Measurements from ENCODE around the gene ENSA.
A peak's percentile ranks its signal among the peaks of the same experiment; 100 is the strongest.
"Not testable (repeated sequence)": the region's sequence is repeated elsewhere in the genome, so short reads cannot be mapped to it uniquely, and the experiment has no call there.

ENSA gene

GRCh38 chr1:150610576-150610975 is 18.8 kb downstream of the ENSA start:
- DNase-seq (ENCODE audit: insufficient read length, low spot score): no peak
- FAIRE-seq: no peak
- no peak for TF ChIP-seq POLR2A (IDR thresholded peaks at IDR 0.05; ENCODE audit: low read depth, low read length)

- DNase-seq (ENCODE audit: insufficient read length, low spot score): no peak
- TF ChIP-seq POLR2A (IDR thresholded peaks at IDR 0.05; ENCODE audit: low read depth, low read length): no peak
- no peak for FAIRE-seq
Observed at GRCh38 chr1:150609732-150610131, 19.7 kb downstream of the ENSA start.

GRCh38 chr1:150606463-150607142 is 22.8 kb downstream of the ENSA start:
- no peak for TF ChIP-seq POLR2A (IDR thresholded peaks at IDR 0.05; ENCODE audit: low read depth, low read length)
- DNase-seq (ENCODE audit: insufficient read length, low spot score): no peak
- no peak for FAIRE-seq

GRCh38 chr1:150605451-150605731 is 24.0 kb downstream of the ENSA start:
- not testable (repeated sequence) for DNase-seq (ENCODE audit: insufficient read length, low spot score); FAIRE-seq

GRCh38 chr1:150604226-150604588 is 25.2 kb downstream of the ENSA start:
- DNase-seq (ENCODE audit: insufficient read length, low spot score) (no peak), FAIRE-seq (no peak)
- no peak for TF ChIP-seq POLR2A (IDR thresholded peaks at IDR 0.05; ENCODE audit: low read depth, low read length)

GRCh38 chr1:150603711-150604110 is 25.7 kb downstream of the ENSA start:
- FAIRE-seq: no peak
- TF ChIP-seq POLR2A (IDR thresholded peaks at IDR 0.05; ENCODE audit: low read depth, low read length): no peak
- DNase-seq (ENCODE audit: insufficient read length, low spot score): no peak

GRCh38 chr1:150602372-150602771 is 27.0 kb downstream of the ENSA start:
- not testable (repeated sequence) for DNase-seq (ENCODE audit: insufficient read length, low spot score)

GRCh38 chr1:150601540-150601939 is 27.9 kb downstream of the ENSA start:
- no peak for TF ChIP-seq POLR2A (IDR thresholded peaks at IDR 0.05; ENCODE audit: low read depth, low read length)
- no peak for FAIRE-seq
- no peak for DNase-seq (ENCODE audit: insufficient read length, low spot score)

More at GRCh38 chr1:150602372-150602771, 27.0 kb downstream of the ENSA start:
- not testable (repeated sequence) for FAIRE-seq

- not testable (repeated sequence) for FAIRE-seq; DNase-seq (ENCODE audit: insufficient read length, low spot score)
Observed at GRCh38 chr1:150598346-150598745, 31.1 kb downstream of the ENSA start.

- DNase-seq (ENCODE audit: insufficient read length, low spot score) (no peak), FAIRE-seq (no peak)
- no peak for TF ChIP-seq POLR2A (IDR thresholded peaks at IDR 0.05; ENCODE audit: low read depth, low read length)
Observed at GRCh38 chr1:150596976-150597375, 32.4 kb downstream of the ENSA start.

GRCh38 chr1:150596095-150596892 is 33.1 kb downstream of the ENSA start:
- peak; percentile 40 for DNase-seq (ENCODE audit: insufficient read length, low spot score)
- no peak for FAIRE-seq
- TF ChIP-seq POLR2A (IDR thresholded peaks at IDR 0.05; ENCODE audit: low read depth, low read length): no peak

- no peak for DNase-seq (ENCODE audit: insufficient read length, low spot score)
- no peak for TF ChIP-seq POLR2A (IDR thresholded peaks at IDR 0.05; ENCODE audit: low read depth, low read length)
- FAIRE-seq: no peak
Observed at GRCh38 chr1:150582371-150582770, 47.0 kb downstream of the ENSA start.

GRCh38 chr1:150581962-150582361 is 47.5 kb downstream of the ENSA start:
- not testable (repeated sequence) for FAIRE-seq; DNase-seq (ENCODE audit: insufficient read length, low spot score)

- DNase-seq (ENCODE audit: insufficient read length, low spot score); FAIRE-seq: not testable (repeated sequence)
Observed at GRCh38 chr1:150581437-150581836, 48.0 kb downstream of the ENSA start.

- FAIRE-seq; DNase-seq (ENCODE audit: insufficient read length, low spot score): not testable (repeated sequence)
Observed at GRCh38 chr1:150580966-150581365, 48.4 kb downstream of the ENSA start.
